SU-DHL-6 (cell line): Measurements from ENCODE around the gene MCM9.
"Not testable (repeated sequence)": the region's sequence is repeated elsewhere in the genome, so short reads cannot be mapped to it uniquely, and the experiment has no call there.

Experiments
- EZH2phosphoT487 ChIP-seq: fragments of 200-600 bp; sonication (generic), shearing (Covaris generic); conservative IDR thresholded peaks from 2 replicates; pipeline ENCODE4 v1.6.1; 2018; ENCODE audit warnings: mild to moderate bottlenecking, antibody characterized with exemption, low read length, moderate library complexity, mixed read lengths
- TF ChIP-seq, protein P1 (sequence below): fragments of 200-600 bp; sonication (generic); IDR thresholded peaks from one replicate; pipeline ENCODE4 v1.5.1; 2017; ENCODE audit warnings: antibody characterized with exemption, mild to moderate bottlenecking, low read length, moderate library complexity; ENCODE audit not compliant: insufficient read depth, poor library complexity, severe bottlenecking

DNA sequence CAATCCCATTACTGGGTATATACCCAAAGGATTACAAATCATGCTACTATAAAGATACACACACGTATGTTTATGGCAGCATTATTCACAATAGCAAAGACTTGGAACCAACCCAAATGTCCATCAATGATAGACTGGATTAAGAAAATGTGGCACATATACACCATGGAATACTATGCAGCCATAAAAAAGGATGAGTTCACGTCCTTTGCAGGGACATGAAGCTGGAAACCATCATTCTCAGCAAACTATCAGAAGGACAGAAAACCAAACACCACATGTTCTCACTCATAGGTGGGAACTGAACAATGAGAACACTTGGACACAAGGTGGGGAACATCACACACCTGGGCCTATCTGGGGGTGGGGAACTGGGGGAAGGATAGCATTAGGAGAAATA, 66.1 kb downstream of the MCM9 start:
- TF ChIP-seq, protein P1, sequence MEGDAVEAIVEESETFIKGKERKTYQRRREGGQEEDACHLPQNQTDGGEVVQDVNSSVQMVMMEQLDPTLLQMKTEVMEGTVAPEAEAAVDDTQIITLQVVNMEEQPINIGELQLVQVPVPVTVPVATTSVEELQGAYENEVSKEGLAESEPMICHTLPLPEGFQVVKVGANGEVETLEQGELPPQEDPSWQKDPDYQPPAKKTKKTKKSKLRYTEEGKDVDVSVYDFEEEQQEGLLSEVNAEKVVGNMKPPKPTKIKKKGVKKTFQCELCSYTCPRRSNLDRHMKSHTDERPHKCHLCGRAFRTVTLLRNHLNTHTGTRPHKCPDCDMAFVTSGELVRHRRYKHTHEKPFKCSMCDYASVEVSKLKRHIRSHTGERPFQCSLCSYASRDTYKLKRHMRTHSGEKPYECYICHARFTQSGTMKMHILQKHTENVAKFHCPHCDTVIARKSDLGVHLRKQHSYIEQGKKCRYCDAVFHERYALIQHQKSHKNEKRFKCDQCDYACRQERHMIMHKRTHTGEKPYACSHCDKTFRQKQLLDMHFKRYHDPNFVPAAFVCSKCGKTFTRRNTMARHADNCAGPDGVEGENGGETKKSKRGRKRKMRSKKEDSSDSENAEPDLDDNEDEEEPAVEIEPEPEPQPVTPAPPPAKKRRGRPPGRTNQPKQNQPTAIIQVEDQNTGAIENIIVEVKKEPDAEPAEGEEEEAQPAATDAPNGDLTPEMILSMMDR: not testable (repeated sequence)
- TF ChIP-seq EZH2phosphoT487: not testable (repeated sequence)
